Posterior vena cava (tissue), 2 donors: ENCODE data around the gene DCP2. TPM values are rescaled to one million over a fixed set of nuclear protein-coding genes. Genes with fewer than 3 reads are reported as not detected.

Experiments
- DNase-seq: peaks from one replicate; pipeline ENCODE4 v3.0.0-alpha.2; 2020; ENCODE audit warnings: low spot score
- intact Hi-C, 2 donors: fragments of 100-400 bp; cut with DNase I; formaldehyde crosslinking; loops; one replicate each; pipeline versions ENCODE4 v1.14.1 to v1.14.2; 2022 to 2023
- total RNA-seq, 2 donors: library from RNA; stranded (reverse); fragmentation: NEBNext Ultra II Directional; extraction: Animal tissue kit (Norgen Biotek cat#: 25700); gene quantifications; one replicate each; pipeline ENCODE4 v1.2.1, GENCODE V29; 2021
- donor health status: DM: yes; HTN: yes; CAD: no.
- donor health status: DM: yes; HTN: yes; CAD: no.

Gene DCP2
- total RNA-seq, 2 donors from 2014 or later = 31.7 to 32.2 TPM

DNA sequence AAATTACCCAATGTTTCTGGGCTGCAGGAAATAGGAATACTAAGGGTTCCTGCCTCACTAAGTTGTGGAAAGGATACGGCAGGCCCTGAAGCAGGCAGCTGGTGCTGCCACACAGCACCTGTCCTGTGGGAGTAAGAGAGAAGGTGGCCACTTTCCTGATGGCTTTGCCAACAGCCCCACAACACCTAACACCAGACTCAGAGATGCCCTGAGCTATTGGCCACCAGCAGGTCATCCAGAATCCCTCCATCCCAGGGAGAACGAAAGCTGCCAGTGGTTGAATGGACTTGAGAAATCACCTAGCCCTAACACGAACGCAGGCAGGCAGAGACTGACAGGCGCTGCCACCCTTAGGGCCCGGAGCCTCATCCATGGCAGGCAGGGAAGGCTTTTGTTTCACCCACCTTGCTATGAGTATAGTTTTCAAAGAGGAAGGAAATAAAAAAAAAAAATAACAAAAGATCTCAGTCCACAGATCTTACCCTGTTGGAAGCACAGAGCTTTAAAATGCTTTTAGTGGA, 82.2 kb downstream of the DCP2 start:
- DNase-seq = no peak
- intact Hi-C loops = no loop called here

DNA sequence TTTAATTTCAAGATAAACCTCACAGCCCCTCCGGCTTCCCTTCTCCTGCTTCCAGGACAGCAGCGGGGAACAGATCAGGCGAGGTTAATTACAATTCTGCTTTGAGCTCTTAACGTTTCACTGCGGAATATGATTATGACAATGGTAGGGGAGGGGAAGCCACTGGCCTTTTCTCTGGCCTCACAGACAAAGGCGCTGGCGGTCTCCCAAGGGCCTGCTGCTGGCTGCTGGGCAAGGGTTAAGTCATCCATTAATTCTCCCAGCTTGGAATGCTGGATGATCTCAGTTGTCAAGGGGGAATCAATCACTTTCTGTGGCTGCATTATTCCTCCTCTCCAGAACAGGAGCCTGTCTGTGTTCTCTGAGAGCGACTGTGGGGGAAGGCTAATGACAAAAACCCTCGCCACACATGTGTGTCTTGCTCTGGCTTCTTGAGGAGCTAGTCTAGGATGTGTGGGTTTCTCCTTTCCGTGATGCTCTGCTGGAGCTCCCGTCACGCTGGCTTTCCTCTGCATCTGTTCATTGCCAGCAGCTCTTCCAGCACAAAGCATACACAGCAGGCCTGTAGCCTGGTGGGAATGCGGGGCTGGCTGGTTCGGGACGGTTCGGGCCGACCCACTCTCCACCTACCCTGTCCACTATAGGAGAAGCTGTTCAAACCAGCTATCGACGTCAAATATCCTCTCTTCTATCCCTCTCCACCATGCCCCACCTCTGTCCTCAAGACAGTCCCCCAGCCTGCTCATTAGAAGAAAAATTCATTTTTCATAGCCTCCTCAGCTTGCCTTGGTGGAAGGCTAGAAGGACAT, 82.8 kb downstream of the DCP2 start:
- intact Hi-C loops = no loop called here
- no peak for DNase-seq

DNA sequence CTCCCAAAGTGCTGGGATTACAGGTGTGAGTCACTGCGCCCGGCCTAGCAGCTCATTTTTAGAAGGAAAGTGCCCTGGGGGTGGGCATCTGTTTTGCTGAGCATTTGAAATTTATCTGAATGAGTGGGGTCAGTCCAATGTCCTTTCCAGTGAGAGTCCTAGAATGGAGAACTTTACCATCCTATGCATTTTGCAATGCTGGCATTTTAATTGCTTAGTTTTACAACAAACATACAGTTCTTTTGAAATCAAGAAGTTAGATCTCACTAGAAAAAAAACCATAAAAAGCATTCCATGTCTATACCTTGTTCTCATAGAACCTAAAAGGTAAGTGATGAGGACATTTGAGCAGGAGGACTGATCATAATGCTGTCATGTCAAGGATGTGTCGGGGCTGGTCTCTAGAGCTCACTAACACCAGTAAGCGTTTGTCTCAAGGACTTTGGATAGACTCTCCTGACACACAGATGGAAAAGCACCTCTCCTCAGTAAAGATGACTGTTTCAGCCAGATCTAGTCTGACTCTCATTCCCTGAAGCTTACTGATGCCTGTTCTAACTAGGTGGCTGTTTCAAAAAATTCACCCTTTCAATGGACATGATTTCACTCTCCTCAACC, 83.9 kb downstream of the DCP2 start:
- no peak for DNase-seq
- intact Hi-C loops = no loop called here

- DNase-seq = no peak
- intact Hi-C loops = no loop called here
Observed at GRCh38 chr5:113061846-113062780, 85.5 kb downstream of the DCP2 start.

GRCh38 chr5:113062869-113063508, 86.4 kb downstream of the DCP2 start:
- DNase-seq = no peak
- intact Hi-C loops = no loop called here

DNA sequence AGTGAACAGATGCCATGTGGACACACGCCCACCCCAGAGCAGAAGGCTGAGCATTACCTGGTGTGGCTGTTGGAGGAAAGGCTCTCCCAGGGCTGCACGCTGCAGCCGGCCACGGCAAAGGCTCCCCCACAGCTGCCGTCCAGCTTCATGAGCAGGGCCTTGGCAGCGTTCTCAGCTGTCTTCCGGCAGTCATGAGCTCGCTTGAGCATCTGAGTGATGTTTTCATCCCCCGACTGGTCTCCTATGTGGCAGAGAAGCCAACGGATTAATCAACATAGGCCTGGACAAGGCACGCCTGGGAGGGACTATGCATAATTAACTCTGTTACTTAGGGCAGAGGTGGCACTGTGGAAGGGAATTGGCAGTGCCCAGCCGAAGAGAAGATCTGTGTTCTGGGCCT, 87.3 kb downstream of the DCP2 start:
- no peak for DNase-seq
- intact Hi-C loops = no loop called here

DNA sequence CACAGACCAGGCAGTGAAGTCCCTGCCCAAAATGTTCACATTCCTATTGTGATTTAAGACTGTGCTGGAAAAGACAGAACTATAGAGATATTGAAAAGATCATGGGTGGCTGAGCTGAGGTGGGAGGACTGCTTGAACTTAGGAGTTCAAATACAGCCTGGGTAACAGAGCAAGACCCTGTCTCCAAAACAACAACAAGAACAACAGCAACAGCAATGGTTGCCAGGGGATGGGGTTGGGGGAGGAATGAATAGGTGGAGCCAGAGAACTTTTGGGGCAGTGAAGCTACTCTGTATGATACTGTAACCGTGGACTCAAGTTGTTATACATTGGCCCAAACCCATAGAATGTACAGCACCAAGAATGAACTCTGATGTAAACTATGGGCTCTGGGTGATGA, 88.2 kb downstream of the DCP2 start:
- no peak for DNase-seq
- intact Hi-C loops = no loop called here

GRCh38 chr5:113065626-113066025, 89.0 kb downstream of the DCP2 start:
- DNase-seq = no peak

GRCh38 chr5:113067635-113068344, 91.2 kb downstream of the DCP2 start:
- DNase-seq = peak; percentile 70
- intact Hi-C loops = no loop called here

More at GRCh38 chr5:113065626-113066025, 89.0 kb downstream of the DCP2 start:
- intact Hi-C loops = no loop called here

DNA sequence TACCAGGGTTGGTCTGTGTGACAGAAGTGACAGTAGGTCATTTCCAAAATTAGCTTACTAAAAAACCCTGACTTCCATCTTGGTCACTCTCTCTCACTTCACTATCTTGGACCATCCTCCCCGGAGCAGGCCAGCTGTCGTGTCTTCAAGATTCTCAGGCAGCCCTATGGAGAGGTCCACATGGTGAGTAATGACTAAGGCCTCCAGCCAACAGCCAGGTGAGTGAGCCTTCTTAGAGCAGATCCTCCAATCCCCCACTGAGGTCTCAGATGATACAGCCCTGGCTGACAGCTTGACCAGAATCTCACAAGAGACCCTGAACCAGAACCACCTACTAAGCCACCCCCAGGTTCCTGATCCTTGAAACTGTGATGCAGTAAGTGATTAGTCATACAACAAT, 92.0 kb downstream of the DCP2 start:
- no peak for DNase-seq
- intact Hi-C loops = no loop called here

Other genes with a start within 250 kb of the DCP2 start
- 10 to 100 TPM; 48.3 to 50.1 TPM for gene APC, start 238.9 kb upstream of the DCP2 start, total RNA-seq
- 10 to 100 TPM; 33.2 to 35.5 TPM for gene SRP19, start 115.5 kb upstream of the DCP2 start, total RNA-seq
- 10 to 100 TPM; 63.8 to 76.3 TPM for gene REEP5, start 54.6 kb upstream of the DCP2 start, total RNA-seq